NT2/D1 (cell line): ENCODE measurements around the gene ZBTB32.

ENCODE experiments used
- SUZ12 ChIP-seq: IDR thresholded peaks from 2 replicates; pipeline ENCODE4 v1.6.1; 2011; ENCODE audit not compliant: insufficient read length, insufficient read depth; ENCODE audit errors: extremely low read depth
- YY1 ChIP-seq: IDR thresholded peaks from 2 replicates; pipeline ENCODE4 v1.6.1; 2011; ENCODE audit not compliant: insufficient read length, insufficient read depth
- ZNF274 ChIP-seq: IDR thresholded peaks from 2 replicates; pipeline ENCODE4 v1.6.1; 2011; ENCODE audit warnings: mild to moderate bottlenecking, low read depth, low read length

- TF ChIP-seq ZNF274: no peak
- no peak for TF ChIP-seq YY1
- no peak for TF ChIP-seq SUZ12
These were observed 42.2 kb downstream of the ZBTB32 start for GRCh38 chr19:35746531-35746930.
